Osteoblast (primary cell): ENCODE data around the gene OLFML3. TPM values are rescaled to one million over a fixed set of nuclear protein-coding genes. Genes with fewer than 3 reads are reported as not detected.
"Not testable (repeated sequence)": the region's sequence is repeated elsewhere in the genome, so short reads cannot be mapped to it uniquely, and the experiment has no call there.

Experiments used
- DNase-seq: peaks from one replicate; pipeline ENCODE4 v3.0.0; 2011; ENCODE audit warnings: low spot score, mixed read lengths; ENCODE audit not compliant: insufficient read length; ENCODE audit errors: missing footprints
- H2AFZ ChIP-seq: 2 replicates; pipeline ENCODE4 v1.6.0; 2011; ENCODE audit warnings: mild to moderate bottlenecking, low read length
- H3K27ac ChIP-seq: 2 replicates; pipeline ENCODE4 v1.5.1; 2011; ENCODE audit warnings: mild to moderate bottlenecking, low read depth, low read length, moderate library complexity
- H3K27me3 ChIP-seq: 2 replicates; pipeline ENCODE4 v1.6.0; 2012; ENCODE audit warnings: mild to moderate bottlenecking, control low read depth, inconsistent platforms, low read length, moderate library complexity; ENCODE audit not compliant: insufficient read depth
- H3K36me3 ChIP-seq: 2 replicates; pipeline ENCODE4 v1.5.1; 2011; ENCODE audit warnings: mild to moderate bottlenecking, low read length, control low read depth, moderate library complexity; ENCODE audit not compliant: insufficient read depth
- H3K4me1 ChIP-seq: 2 replicates; pipeline ENCODE4 v1.5.1; 2011; ENCODE audit warnings: mild to moderate bottlenecking, low read length, control low read depth, moderate library complexity; ENCODE audit not compliant: insufficient read depth
- H3K4me2 ChIP-seq: 2 replicates; pipeline ENCODE4 v1.6.0; 2011; ENCODE audit warnings: mild to moderate bottlenecking, low read length; ENCODE audit not compliant: insufficient read depth
- H3K4me3 ChIP-seq: fragments of 200-600 bp; sonication (generic); 3 replicates; pipeline ENCODE4 v1.5.1; 2012; ENCODE audit warnings: mild to moderate bottlenecking, low read length, inconsistent platforms; ENCODE audit not compliant: insufficient read depth
- H3K79me2 ChIP-seq: 2 replicates; pipeline ENCODE4 v1.6.0; 2012; ENCODE audit warnings: mild to moderate bottlenecking, low read length, control low read depth, inconsistent platforms; ENCODE audit not compliant: insufficient read depth
- H3K9me3 ChIP-seq: 2 replicates; pipeline ENCODE4 v1.5.1; 2011; ENCODE audit warnings: low read depth, low read length, control low read depth
- H4K20me1 ChIP-seq: 2 replicates; pipeline ENCODE4 v1.6.0; 2012; ENCODE audit warnings: mild to moderate bottlenecking, low read length, control low read depth; ENCODE audit not compliant: insufficient read depth
- CTCF ChIP-seq: IDR thresholded peaks from 2 replicates; pipeline ENCODE4 v1.5.1; 2011; ENCODE audit warnings: mild to moderate bottlenecking, low read depth, low read length, moderate library complexity; ENCODE audit errors: extremely low read depth
- total RNA-seq: library from RNA; depleted of rRNA; stranded (reverse); fragments of >200 nt; gene quantifications from 2 replicates; pipeline ENCODE4 v1.2.3, GENCODE V29; 2012

OLFML3 gene
- total RNA-seq, 1 donor = 359 TPM

GRCh38 chr1:114011796-114012195 lies 32.5 kb downstream of the OLFML3 start:
- H2AFZ ChIP-seq = no peak overlapping the region

GRCh38 chr1:114015075-114015474 lies 35.8 kb downstream of the OLFML3 start:
- TF ChIP-seq CTCF = no peak
- no peak for DNase-seq

More at GRCh38 chr1:114011796-114012195, 32.5 kb downstream of the OLFML3 start:
- Histone ChIP-seq H3K4me2 (no peak overlapping the region), H3K27ac (no peak overlapping the region), H3K79me2 (no peaks in the 10 kb centered on the region), H3K9me3 (no peaks in the 10 kb centered on the region), H3K36me3 (no peaks in the 10 kb centered on the region), H3K27me3 (peaks cover 7% of the 10 kb centered on the region), H3K4me1 (no peaks in the 10 kb centered on the region), H3K4me3 (no peak overlapping the region), H4K20me1 (no peaks in the 10 kb centered on the region)
- DNase-seq = peak; percentile 57
- TF ChIP-seq CTCF = no peak

GRCh38 chr1:114019724-114020123 lies 40.5 kb downstream of the OLFML3 start:
- not testable (repeated sequence) for H4K20me1 ChIP-seq, H3K9me3 ChIP-seq, H2AFZ ChIP-seq, H3K4me1 ChIP-seq, H3K4me2 ChIP-seq, H3K36me3 ChIP-seq, H3K79me2 ChIP-seq, DNase-seq, H3K27me3 ChIP-seq, H3K27ac ChIP-seq, H3K4me3 ChIP-seq

More at GRCh38 chr1:114015075-114015474, 35.8 kb downstream of the OLFML3 start:
- Histone ChIP-seq H2AFZ (no peak overlapping the region), H3K36me3 (no peaks in the 10 kb centered on the region), H3K27me3 (peaks cover 2% of the 10 kb centered on the region), H3K4me3 (no peak overlapping the region), H3K4me2 (no peak overlapping the region), H3K27ac (no peak overlapping the region), H3K79me2 (no peaks in the 10 kb centered on the region), H3K9me3 (no peaks in the 10 kb centered on the region), H4K20me1 (no peaks in the 10 kb centered on the region), H3K4me1 (no peaks in the 10 kb centered on the region)

- H3K79me2 ChIP-seq = no peaks in the 10 kb centered on the region
- H4K20me1 ChIP-seq = no peaks in the 10 kb centered on the region
- H3K9me3 ChIP-seq = no peaks in the 10 kb centered on the region
- no peak overlapping the region for H3K27ac ChIP-seq
- no peak overlapping the region for H3K4me2 ChIP-seq
- no peak overlapping the region for H2AFZ ChIP-seq
- TF ChIP-seq CTCF = no peak
- peaks cover 13% of the 10 kb centered on the region for H3K4me1 ChIP-seq
- H3K36me3 ChIP-seq = no peaks in the 10 kb centered on the region
- no peak for DNase-seq
- H3K4me3 ChIP-seq = no peak overlapping the region
- H3K27me3 ChIP-seq = no peaks in the 10 kb centered on the region
These were observed 42.4 kb downstream of the OLFML3 start for GRCh38 chr1:114021665-114022099.

- no peaks in the 10 kb centered on the region for H3K36me3 ChIP-seq
- no peak overlapping the region for H2AFZ ChIP-seq
- no peak overlapping the region for H3K4me2 ChIP-seq
- peaks cover 14% of the 10 kb centered on the region for H3K4me1 ChIP-seq
- DNase-seq = no peak
- no peaks in the 10 kb centered on the region for H3K9me3 ChIP-seq
- no peaks in the 10 kb centered on the region for H4K20me1 ChIP-seq
- no peaks in the 10 kb centered on the region for H3K27me3 ChIP-seq
- H3K4me3 ChIP-seq = no peak overlapping the region
- H3K27ac ChIP-seq = no peak overlapping the region
- no peaks in the 10 kb centered on the region for H3K79me2 ChIP-seq
- no peak for TF ChIP-seq CTCF
These were observed 43.6 kb downstream of the OLFML3 start for GRCh38 chr1:114022877-114023276.
